Activated T-cell treated with anti-CD3 and anti-CD28 coated beads, Interleukin-2, amount 50 U/mL, for 4 hours (primary cell): Measurements from ENCODE around the gene RCN2. TPM values are rescaled to one million over a fixed set of nuclear protein-coding genes. Genes with fewer than 3 reads are reported as not detected.
"Not testable (repeated sequence)": the region's sequence is repeated elsewhere in the genome, so short reads cannot be mapped to it uniquely, and the experiment has no call there.

Experiments used
- ATAC-seq, 2 donors: fragments of 200-7000 bp; cut with Tn5 transposase; one replicate each; pipeline ENCODE4 v1.10.0; 2021
- DNase-seq: peaks from one replicate; pipeline ENCODE4 v3.0.0-alpha.2; 2020
- H3K27me3 Mint-ChIP-seq: one replicate; pipeline ENCODE4 v1.8.0; 2021; ENCODE audit warnings: low read depth, mixed read lengths
- H3K36me3 Mint-ChIP-seq: one replicate; pipeline ENCODE4 v1.8.0; 2022; ENCODE audit warnings: mixed read lengths; ENCODE audit not compliant: insufficient read depth
- H3K4me1 Mint-ChIP-seq: one replicate; pipeline ENCODE4 v1.8.0; 2021; ENCODE audit warnings: low read depth, mixed read lengths
- H3K4me3 Mint-ChIP-seq: one replicate; pipeline ENCODE4 v1.8.0; 2021; ENCODE audit warnings: mild to moderate bottlenecking, moderate library complexity, mixed read lengths
- H3K9me3 Mint-ChIP-seq: one replicate; pipeline ENCODE4 v1.8.0; 2021; ENCODE audit warnings: mixed read lengths
- total RNA-seq, 3 donors: library from RNA; stranded (reverse); gene quantifications; one replicate each; pipeline ENCODE4 v1.2.1, GENCODE V29; 2021

RCN2 gene
- 10 to 100 TPM; 26.7 to 30.3 (median 27.5) TPM for total RNA-seq

GRCh38 chr15:76931397-76932134, at the start of gene RCN2:
Gene RCN2 (plus strand): TSS chr15:76931749. CDS start chr15:76931842, 93 bp downstream.
- peak within 1 kb of the TSS; percentile 90 for H3K4me3 Mint-ChIP-seq
- no peaks in the 10 kb centered on the region for H3K27me3 Mint-ChIP-seq
- peaks cover 17% of the 10 kb centered on the region for H3K36me3 Mint-ChIP-seq
- peak; percentile 99 for ATAC-seq
- peak; percentile 86 for DNase-seq
- H3K9me3 Mint-ChIP-seq, result no peaks in the 10 kb centered on the region
- H3K4me1 Mint-ChIP-seq, result peaks cover 32% of the 10 kb centered on the region

- H3K4me1 Mint-ChIP-seq, result peaks cover 22% of the 10 kb centered on the region
- DNase-seq, result no peak
- no peaks in the 10 kb centered on the region for H3K27me3 Mint-ChIP-seq
- ATAC-seq, result no peak
- no peak overlapping the region for H3K4me3 Mint-ChIP-seq
- peaks cover 36% of the 10 kb centered on the region for H3K36me3 Mint-ChIP-seq
- peaks cover 9% of the 10 kb centered on the region for H3K9me3 Mint-ChIP-seq
These were observed 46.3 kb upstream of the RCN2 start for GRCh38 chr15:76885212-76885611.

- ATAC-seq, H3K9me3 Mint-ChIP-seq, H3K4me3 Mint-ChIP-seq, H3K27me3 Mint-ChIP-seq, DNase-seq: not testable (repeated sequence)
- Mint-ChIP-seq H3K36me3 (peaks cover 40% of the 10 kb centered on the region), H3K4me1 (peaks cover 27% of the 10 kb centered on the region)
These were observed 44.0 kb upstream of the RCN2 start for GRCh38 chr15:76887280-76888141.

GRCh38 chr15:76892836-76893235, 38.7 kb upstream of the RCN2 start:
- ATAC-seq, DNase-seq, H3K27me3 Mint-ChIP-seq, H3K4me3 Mint-ChIP-seq, H3K9me3 Mint-ChIP-seq: not testable (repeated sequence)
- Mint-ChIP-seq H3K36me3 (peaks cover 36% of the 10 kb centered on the region), H3K4me1 (peaks cover 36% of the 10 kb centered on the region)

- ATAC-seq, result no peak
- H3K36me3 Mint-ChIP-seq, result peaks cover 29% of the 10 kb centered on the region
These were observed 37.4 kb upstream of the RCN2 start for GRCh38 chr15:76894174-76894573.

GRCh38 chr15:76898102-76898501, 33.4 kb upstream of the RCN2 start:
- DNase-seq (no peak), ATAC-seq (no peak)
- peaks cover 12% of the 10 kb centered on the region for H3K4me1 Mint-ChIP-seq
- H3K36me3 Mint-ChIP-seq, result peaks cover 13% of the 10 kb centered on the region
- no peaks in the 10 kb centered on the region for H3K9me3 Mint-ChIP-seq
- H3K4me3 Mint-ChIP-seq, result no peak overlapping the region
- no peaks in the 10 kb centered on the region for H3K27me3 Mint-ChIP-seq

More at GRCh38 chr15:76894174-76894573, 37.4 kb upstream of the RCN2 start:
- Mint-ChIP-seq H3K4me3 (no peak overlapping the region), H3K27me3 (no peaks in the 10 kb centered on the region), H3K4me1 (peaks cover 24% of the 10 kb centered on the region), H3K9me3 (peaks cover 5% of the 10 kb centered on the region)
- no peak for DNase-seq

GRCh38 chr15:76899176-76899930, 32.2 kb upstream of the RCN2 start:
- H3K36me3 Mint-ChIP-seq, H3K27me3 Mint-ChIP-seq, ATAC-seq, H3K9me3 Mint-ChIP-seq, DNase-seq, H3K4me3 Mint-ChIP-seq: not testable (repeated sequence)
- H3K4me1 Mint-ChIP-seq, result peaks cover 22% of the 10 kb centered on the region

- not testable (repeated sequence) for H3K27me3 Mint-ChIP-seq, H3K4me3 Mint-ChIP-seq, ATAC-seq, H3K36me3 Mint-ChIP-seq, DNase-seq, H3K9me3 Mint-ChIP-seq
- H3K4me1 Mint-ChIP-seq, result peaks cover 20% of the 10 kb centered on the region
These were observed 31.6 kb upstream of the RCN2 start for GRCh38 chr15:76899931-76900310.

GRCh38 chr15:76901965-76902364, 29.6 kb upstream of the RCN2 start:
- Mint-ChIP-seq H3K9me3 (no peaks in the 10 kb centered on the region), H3K4me1 (peaks cover 31% of the 10 kb centered on the region), H3K27me3 (no peaks in the 10 kb centered on the region), H3K4me3 (no peak overlapping the region), H3K36me3 (no peaks in the 10 kb centered on the region)
- no peak for ATAC-seq
- no peak for DNase-seq

GRCh38 chr15:76903251-76903681, 28.3 kb upstream of the RCN2 start:
- Mint-ChIP-seq H3K4me3 (peak overlapping the region; percentile 90), H3K9me3 (no peaks in the 10 kb centered on the region)
- ATAC-seq, result no peak

GRCh38 chr15:76904461-76905012, 27.0 kb upstream of the RCN2 start:
- H3K4me3 Mint-ChIP-seq, result peak overlapping the region; percentile 90
- peak; percentile 1 to 55 for ATAC-seq

More at GRCh38 chr15:76903251-76903681, 28.3 kb upstream of the RCN2 start:
- no peak for DNase-seq
- H3K4me1 Mint-ChIP-seq, result peaks cover 31% of the 10 kb centered on the region
- H3K36me3 Mint-ChIP-seq, result no peaks in the 10 kb centered on the region
- no peaks in the 10 kb centered on the region for H3K27me3 Mint-ChIP-seq

GRCh38 chr15:76905013-76905839, 26.3 kb upstream of the RCN2 start, which contains the start of gene SCAPER:
Gene SCAPER (minus strand): TSS chr15:76905340. CDS start chr15:76883817, 21,523 bp downstream.
- no peaks in the 10 kb centered on the region for H3K36me3 Mint-ChIP-seq
- peak within 1 kb of the TSS; percentile 90 for H3K4me3 Mint-ChIP-seq
- peak; percentile 88 for ATAC-seq

More at GRCh38 chr15:76904461-76905012, 27.0 kb upstream of the RCN2 start:
- H3K36me3 Mint-ChIP-seq, result no peaks in the 10 kb centered on the region
- H3K9me3 Mint-ChIP-seq, result no peaks in the 10 kb centered on the region
- no peaks in the 10 kb centered on the region for H3K27me3 Mint-ChIP-seq
- DNase-seq, result no peak
- H3K4me1 Mint-ChIP-seq, result peaks cover 31% of the 10 kb centered on the region

GRCh38 chr15:76905855-76906254, 25.7 kb upstream of the RCN2 start:
- H3K27me3 Mint-ChIP-seq, result no peaks in the 10 kb centered on the region
- no peaks in the 10 kb centered on the region for H3K9me3 Mint-ChIP-seq
- ATAC-seq, result no peak
- H3K4me3 Mint-ChIP-seq, result peak overlapping the region; percentile 90
- no peaks in the 10 kb centered on the region for H3K36me3 Mint-ChIP-seq
- no peak for DNase-seq
- peaks cover 31% of the 10 kb centered on the region for H3K4me1 Mint-ChIP-seq

More at GRCh38 chr15:76905013-76905839, 26.3 kb upstream of the RCN2 start, which contains the start of gene SCAPER:
- no peaks in the 10 kb centered on the region for H3K27me3 Mint-ChIP-seq
- H3K4me1 Mint-ChIP-seq, result peaks cover 31% of the 10 kb centered on the region
- H3K9me3 Mint-ChIP-seq, result no peaks in the 10 kb centered on the region
- peak; percentile 89 for DNase-seq
